SU-DHL-6 (cell line): Measurements from ENCODE around the gene BCORL1.

ENCODE experiments used
- H2AFZ ChIP-seq: fragments of 200-600 bp; sonication (generic); 2 replicates; pipeline ENCODE4 v1.6.1; 2014; ENCODE audit warnings: low read depth, mild to moderate bottlenecking, moderate library complexity, mixed read lengths, antibody characterized with exemption, low read length; ENCODE audit not compliant: severe bottlenecking
- H3F3A ChIP-seq: fragments of 200-600 bp; shearing (Covaris generic); 2 replicates; pipeline ENCODE4 v1.6.0; 2016; ENCODE audit warnings: antibody characterized with exemption, mild to moderate bottlenecking; ENCODE audit not compliant: insufficient read depth
- H3K27ac ChIP-seq: fragments of 200-600 bp; sonication (generic); 2 replicates; pipeline ENCODE4 v1.5.1; 2016; ENCODE audit warnings: low read depth, mild to moderate bottlenecking, low read length, moderate library complexity, mixed read lengths
- H3K27me3 ChIP-seq: fragments of 200-600 bp; sonication (generic), shearing (Covaris generic); 2 replicates; pipeline ENCODE4 v1.6.0; 2014; ENCODE audit warnings: mild to moderate bottlenecking, low read length
- H3K36me3 ChIP-seq: fragments of 200-600 bp; sonication (generic); 2 replicates; pipeline ENCODE4 v1.6.1; 2014; ENCODE audit warnings: mild to moderate bottlenecking, low read length, mixed read lengths
- H3K4me2 ChIP-seq: fragments of 300-600, 200-600 bp; shearing (Covaris generic), sonication (generic); 2 replicates; pipeline ENCODE4 v1.6.0; 2014; ENCODE audit warnings: low read length, low read depth, mild to moderate bottlenecking; ENCODE audit not compliant: poor library complexity, severe bottlenecking
- H3K4me3 ChIP-seq: fragments of 200-600 bp; sonication (generic); 2 replicates; pipeline ENCODE4 v1.5.1; 2014; ENCODE audit warnings: antibody characterized with exemption, low read length, mild to moderate bottlenecking, mixed read lengths; ENCODE audit not compliant: insufficient read depth, poor library complexity, severe bottlenecking
- H3K79me2 ChIP-seq: fragments of 200-600 bp; sonication (generic); 2 replicates; pipeline ENCODE4 v1.6.1; 2014; ENCODE audit warnings: mild to moderate bottlenecking, low read length, moderate library complexity; ENCODE audit not compliant: insufficient read depth
- H3K9ac ChIP-seq: fragments of 200-600 bp; sonication (generic); 2 replicates; pipeline ENCODE4 v1.7.0; 2014; ENCODE audit warnings: mild to moderate bottlenecking, low read length
- H3K9me2 ChIP-seq: fragments of 200-600 bp; sonication (generic); replicated peaks from 2 replicates; pipeline ENCODE4 v1.6.1; 2014; ENCODE audit warnings: low read length; ENCODE audit not compliant: insufficient read depth
- H3K9me3 ChIP-seq: fragments of 200-600 bp; sonication (generic); 2 replicates; pipeline ENCODE4 v1.6.1; 2014; ENCODE audit warnings: low read length, mixed read lengths; ENCODE audit not compliant: insufficient read depth
- H4K20me1 ChIP-seq: fragments of 200-600 bp; sonication (generic); 2 replicates; pipeline ENCODE4 v1.6.1; 2014; ENCODE audit warnings: low read depth, mild to moderate bottlenecking, antibody characterized with exemption, low read length, moderate library complexity, mixed read lengths
- EZH2phosphoT487 ChIP-seq: fragments of 200-600 bp; sonication (generic), shearing (Covaris generic); conservative IDR thresholded peaks from 2 replicates; pipeline ENCODE4 v1.6.1; 2018; ENCODE audit warnings: mild to moderate bottlenecking, antibody characterized with exemption, low read length, moderate library complexity, mixed read lengths
- TF ChIP-seq, protein P1 (sequence below): fragments of 200-600 bp; sonication (generic); IDR thresholded peaks from one replicate; pipeline ENCODE4 v1.5.1; 2017; ENCODE audit warnings: antibody characterized with exemption, mild to moderate bottlenecking, low read length, moderate library complexity; ENCODE audit not compliant: insufficient read depth, poor library complexity, severe bottlenecking

BCORL1 gene

DNA sequence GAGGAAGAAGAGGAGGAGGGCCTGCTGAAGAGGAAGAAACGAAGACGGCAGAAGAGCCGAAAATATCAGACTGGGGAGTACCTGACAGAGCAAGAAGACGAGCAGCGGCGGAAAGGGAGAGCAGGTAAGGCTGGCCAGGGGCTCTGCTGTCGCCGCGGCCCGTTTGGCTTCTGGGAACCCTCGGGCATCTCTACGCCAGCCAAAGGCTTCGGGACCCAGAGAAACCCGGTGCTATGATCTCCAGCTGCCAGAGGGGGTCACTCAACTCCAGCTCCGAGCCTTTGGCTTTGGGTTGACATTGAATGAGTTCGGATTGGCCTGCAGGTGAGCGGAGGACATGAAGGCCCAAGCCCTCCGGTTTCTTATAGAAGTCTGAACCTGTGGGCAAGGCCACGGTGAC is 42.8 kb downstream of the BCORL1 start:
- H3K4me3 ChIP-seq, result no peak overlapping the region
- no peak overlapping the region for H2AFZ ChIP-seq
- H3K4me2 ChIP-seq, result no peak overlapping the region
- H3K9me2 ChIP-seq, result no peaks in the 10 kb centered on the region
- H3K79me2 ChIP-seq, result no peaks in the 10 kb centered on the region
- no peak overlapping the region for H3K27ac ChIP-seq
- no peaks in the 10 kb centered on the region for H3F3A ChIP-seq
- H4K20me1 ChIP-seq, result no peaks in the 10 kb centered on the region
- no peaks in the 10 kb centered on the region for H3K27me3 ChIP-seq
- H3K9ac ChIP-seq, result no peak overlapping the region
- no peaks in the 10 kb centered on the region for H3K36me3 ChIP-seq
- no peaks in the 10 kb centered on the region for H3K9me3 ChIP-seq
- TF ChIP-seq EZH2phosphoT487, result no peak

DNA sequence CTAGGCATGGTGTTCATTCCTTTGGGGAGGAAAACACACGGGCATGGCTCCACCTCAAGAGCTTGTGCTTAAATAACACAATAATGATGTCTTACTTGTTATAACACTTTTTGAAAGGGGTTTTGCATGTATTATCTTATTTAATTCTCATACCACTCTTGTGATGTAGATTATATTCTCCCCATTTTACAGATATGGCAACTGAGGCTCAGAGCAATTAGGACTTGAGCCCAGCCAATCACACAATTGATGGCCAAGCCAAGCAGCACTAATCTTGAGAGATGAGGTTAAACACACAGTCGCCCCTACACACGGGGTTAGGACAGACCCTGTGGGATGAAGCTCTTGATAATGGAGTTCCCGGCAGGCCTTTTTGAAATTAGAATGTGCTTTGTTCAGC is 45.1 kb downstream of the BCORL1 start:
- Histone ChIP-seq H3K27ac (no peak overlapping the region), H3K4me3 (no peak overlapping the region), H2AFZ (no peak overlapping the region), H3K9me3 (no peaks in the 10 kb centered on the region), H3K27me3 (no peaks in the 10 kb centered on the region), H3K4me2 (no peak overlapping the region), H3F3A (no peaks in the 10 kb centered on the region), H3K36me3 (no peaks in the 10 kb centered on the region), H3K9me2 (no peaks in the 10 kb centered on the region), H3K9ac (no peak overlapping the region), H3K79me2 (no peaks in the 10 kb centered on the region), H4K20me1 (no peaks in the 10 kb centered on the region)
- TF ChIP-seq EZH2phosphoT487, result no peak
- TF ChIP-seq, protein P1, sequence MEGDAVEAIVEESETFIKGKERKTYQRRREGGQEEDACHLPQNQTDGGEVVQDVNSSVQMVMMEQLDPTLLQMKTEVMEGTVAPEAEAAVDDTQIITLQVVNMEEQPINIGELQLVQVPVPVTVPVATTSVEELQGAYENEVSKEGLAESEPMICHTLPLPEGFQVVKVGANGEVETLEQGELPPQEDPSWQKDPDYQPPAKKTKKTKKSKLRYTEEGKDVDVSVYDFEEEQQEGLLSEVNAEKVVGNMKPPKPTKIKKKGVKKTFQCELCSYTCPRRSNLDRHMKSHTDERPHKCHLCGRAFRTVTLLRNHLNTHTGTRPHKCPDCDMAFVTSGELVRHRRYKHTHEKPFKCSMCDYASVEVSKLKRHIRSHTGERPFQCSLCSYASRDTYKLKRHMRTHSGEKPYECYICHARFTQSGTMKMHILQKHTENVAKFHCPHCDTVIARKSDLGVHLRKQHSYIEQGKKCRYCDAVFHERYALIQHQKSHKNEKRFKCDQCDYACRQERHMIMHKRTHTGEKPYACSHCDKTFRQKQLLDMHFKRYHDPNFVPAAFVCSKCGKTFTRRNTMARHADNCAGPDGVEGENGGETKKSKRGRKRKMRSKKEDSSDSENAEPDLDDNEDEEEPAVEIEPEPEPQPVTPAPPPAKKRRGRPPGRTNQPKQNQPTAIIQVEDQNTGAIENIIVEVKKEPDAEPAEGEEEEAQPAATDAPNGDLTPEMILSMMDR, result no peak

DNA sequence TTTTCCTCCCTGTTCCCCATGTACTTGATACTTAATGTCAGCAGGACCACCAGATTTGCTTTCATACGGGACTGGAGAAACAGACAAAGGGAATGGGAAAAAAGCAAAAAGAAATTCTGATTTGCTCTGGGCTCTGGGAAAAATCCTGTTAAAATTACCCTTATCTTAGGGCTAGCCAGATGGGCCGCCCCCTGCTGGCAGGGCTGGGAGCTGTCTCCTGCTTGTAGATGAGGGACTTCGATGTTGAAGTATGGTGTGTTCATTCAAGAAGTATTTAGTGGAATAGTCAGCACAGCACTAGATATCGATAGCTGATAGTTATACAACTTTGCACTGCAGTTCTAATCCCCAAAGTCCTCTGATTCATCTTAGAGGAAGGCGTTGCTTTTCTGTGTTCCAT is 45.8 kb downstream of the BCORL1 start:
- Histone ChIP-seq H3K79me2 (no peaks in the 10 kb centered on the region), H3K9ac (no peak overlapping the region), H4K20me1 (no peaks in the 10 kb centered on the region), H3K4me2 (no peak overlapping the region), H2AFZ (no peak overlapping the region), H3K27me3 (no peaks in the 10 kb centered on the region), H3K36me3 (no peaks in the 10 kb centered on the region), H3K4me3 (no peak overlapping the region), H3K9me2 (no peaks in the 10 kb centered on the region), H3K9me3 (no peaks in the 10 kb centered on the region), H3F3A (no peaks in the 10 kb centered on the region), H3K27ac (no peak overlapping the region)
- TF ChIP-seq, protein P1, result peak; percentile 44
- TF ChIP-seq EZH2phosphoT487, result no peak

DNA sequence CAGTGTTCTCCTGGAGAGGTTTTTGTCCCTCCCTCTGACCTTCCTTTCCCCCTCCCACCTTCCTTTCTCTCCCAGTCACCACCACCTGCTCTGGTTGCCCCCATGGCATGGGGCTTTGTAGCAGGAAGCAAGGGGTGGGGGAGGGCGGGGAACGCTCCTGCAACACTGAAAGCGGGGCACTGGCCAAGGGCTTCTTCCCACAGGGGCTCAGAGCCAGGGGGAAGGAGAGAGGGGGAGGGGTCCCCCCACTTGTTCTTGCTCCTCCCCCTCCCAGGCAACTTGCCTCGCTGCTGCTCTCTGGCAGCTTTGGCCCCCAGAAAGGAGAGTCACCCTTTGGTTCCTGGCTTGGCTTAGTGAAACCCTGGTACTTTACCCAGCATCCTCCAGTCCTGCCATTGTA is 48.4 kb downstream of the BCORL1 start:
- no peaks in the 10 kb centered on the region for H3K36me3 ChIP-seq
- no peak overlapping the region for H3K9ac ChIP-seq
- H3K4me2 ChIP-seq, result no peak overlapping the region
- no peaks in the 10 kb centered on the region for H3K9me3 ChIP-seq
- no peak overlapping the region for H3K27ac ChIP-seq
- no peaks in the 10 kb centered on the region for H3F3A ChIP-seq
- no peak overlapping the region for H2AFZ ChIP-seq
- H3K9me2 ChIP-seq, result no peaks in the 10 kb centered on the region
- H4K20me1 ChIP-seq, result no peaks in the 10 kb centered on the region
- no peak overlapping the region for H3K4me3 ChIP-seq
- TF ChIP-seq, protein P1, result no peak
- TF ChIP-seq EZH2phosphoT487, result no peak
- no peaks in the 10 kb centered on the region for H3K79me2 ChIP-seq
- H3K27me3 ChIP-seq, result no peaks in the 10 kb centered on the region
